HG02938 (cell line): ENCODE results near the gene TP53RK.
"Not testable (repeated sequence)": the region's sequence is repeated elsewhere in the genome, so short reads cannot be mapped to it uniquely, and the experiment has no call there.

Source experiments
- ATAC-seq: cut with Tn5 transposase; IDR thresholded peaks from one replicate; pipeline ENCODE4 v1.9.1; 2021; ENCODE audit warnings: mild to moderate bottlenecking, moderate library complexity; ENCODE audit not compliant: unreplicated experiment

TP53RK gene

DNA sequence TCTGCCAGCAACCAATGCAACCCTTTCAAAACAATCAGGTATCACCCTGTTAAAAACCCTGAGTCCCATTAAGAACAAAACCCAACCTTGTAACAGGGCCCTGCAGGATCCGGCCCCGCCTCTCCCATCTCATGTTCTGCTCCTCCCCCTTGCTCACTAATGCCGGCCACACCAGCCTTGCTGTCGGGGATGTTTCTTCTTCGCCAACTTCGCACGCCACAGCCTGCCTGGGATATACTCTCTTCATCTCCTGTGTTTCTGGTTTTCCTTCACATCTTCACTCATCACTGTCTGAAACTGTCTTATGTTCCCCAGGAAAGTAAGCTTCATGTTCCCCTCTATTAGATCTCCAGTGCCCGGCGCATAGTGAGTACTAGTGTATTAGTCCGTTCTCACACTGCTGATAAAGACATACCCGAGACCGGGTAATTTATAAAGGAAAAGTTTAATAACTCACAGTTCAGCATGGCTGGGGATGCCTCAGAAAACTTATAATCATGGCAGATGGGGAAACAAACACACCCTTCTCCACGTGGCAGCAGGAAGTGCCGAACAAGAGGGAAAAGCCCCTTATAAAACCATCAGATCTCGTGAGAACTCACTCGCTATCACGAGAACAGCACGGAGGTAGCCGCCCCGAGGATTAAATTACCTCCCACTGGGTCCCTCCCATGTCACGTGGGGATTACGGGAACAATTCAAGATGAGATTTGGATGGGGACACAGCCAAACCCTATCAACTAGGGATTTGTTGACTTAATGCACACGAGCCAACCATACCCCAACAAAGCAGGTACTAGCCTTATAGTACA is 5.1 kb downstream of the TP53RK start:
- no peak for ATAC-seq

DNA sequence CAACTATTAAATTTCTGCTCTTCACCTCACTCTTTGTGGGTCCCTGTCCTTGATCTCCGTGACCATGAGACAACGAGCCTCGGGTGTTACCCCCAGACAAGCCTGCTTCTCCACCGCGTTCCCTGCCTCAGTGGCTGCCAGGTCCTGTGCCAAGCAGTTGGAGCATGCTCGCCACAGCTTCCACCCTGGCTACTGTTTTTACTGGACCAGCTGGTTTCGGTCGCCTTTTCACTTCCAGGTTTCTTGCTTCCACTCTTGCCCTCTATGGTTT is 5.6 kb downstream of the TP53RK start:
- no peak for ATAC-seq

DNA sequence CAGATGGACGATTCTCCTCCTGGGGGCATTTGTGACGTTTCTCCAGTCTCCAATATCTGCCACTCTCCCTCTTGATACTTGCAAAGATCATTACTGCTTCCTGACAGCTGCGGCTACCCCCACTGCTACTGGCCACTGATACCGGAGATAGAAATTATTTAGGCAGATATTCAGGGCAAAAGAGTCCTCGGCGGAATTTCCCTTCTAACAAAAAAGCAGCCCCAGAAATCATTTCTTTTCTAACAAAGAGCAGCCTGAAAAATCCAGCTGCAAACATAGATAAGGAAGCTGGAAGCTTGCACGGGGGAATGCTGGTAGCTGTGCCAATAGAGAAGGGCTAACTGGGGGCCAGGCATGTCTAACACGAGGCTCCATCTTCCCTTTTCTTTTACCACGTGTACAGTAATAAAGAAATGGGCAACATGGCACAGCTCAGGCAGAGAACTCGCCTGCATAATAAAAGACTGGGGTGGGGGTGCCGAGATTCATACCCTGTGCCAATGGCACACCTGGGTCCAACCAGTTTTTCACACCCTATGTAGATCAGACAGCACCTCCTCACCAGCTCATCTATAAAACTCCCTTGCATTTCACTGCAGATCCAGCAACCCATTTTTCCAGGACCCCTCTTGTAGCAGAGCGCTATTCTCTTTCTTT is 6.1 kb downstream of the TP53RK start:
- ATAC-seq: no peak

DNA sequence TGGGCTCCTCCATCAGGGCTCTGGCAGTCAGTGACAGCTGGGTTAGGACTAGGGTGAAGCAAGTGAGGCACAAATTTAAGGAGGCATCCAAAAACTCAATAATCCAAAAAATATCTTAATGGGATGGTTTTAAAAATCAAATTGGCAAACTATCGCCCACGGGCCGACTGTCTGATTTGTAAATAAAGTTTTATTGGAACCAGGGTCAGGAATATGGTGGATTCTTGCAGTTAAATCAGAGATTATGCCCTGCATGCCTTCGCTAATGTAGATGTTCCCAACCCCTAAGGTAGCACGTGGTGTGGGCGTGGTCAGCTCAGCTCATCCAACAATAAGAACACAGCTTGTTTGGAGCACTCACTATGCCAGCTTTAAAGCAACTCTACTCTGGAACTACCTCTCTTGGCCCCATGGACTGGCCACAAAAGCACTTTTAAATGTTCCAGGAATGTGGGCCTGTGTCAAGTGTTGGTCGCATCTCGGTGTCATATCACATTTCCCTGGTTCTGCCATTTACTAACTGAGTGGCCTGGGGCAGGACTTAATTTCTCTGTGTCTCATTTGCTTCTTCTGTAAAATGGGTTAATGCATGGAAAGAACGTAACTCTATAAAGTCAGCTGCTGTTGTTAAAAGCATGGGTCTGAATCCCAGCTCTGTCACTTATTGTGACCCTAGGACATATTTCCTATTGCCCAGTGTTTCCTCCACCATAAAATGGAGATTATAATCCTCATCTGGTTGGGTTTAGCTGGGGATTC is 7.0 kb downstream of the TP53RK start:
- ATAC-seq: no peak

DNA sequence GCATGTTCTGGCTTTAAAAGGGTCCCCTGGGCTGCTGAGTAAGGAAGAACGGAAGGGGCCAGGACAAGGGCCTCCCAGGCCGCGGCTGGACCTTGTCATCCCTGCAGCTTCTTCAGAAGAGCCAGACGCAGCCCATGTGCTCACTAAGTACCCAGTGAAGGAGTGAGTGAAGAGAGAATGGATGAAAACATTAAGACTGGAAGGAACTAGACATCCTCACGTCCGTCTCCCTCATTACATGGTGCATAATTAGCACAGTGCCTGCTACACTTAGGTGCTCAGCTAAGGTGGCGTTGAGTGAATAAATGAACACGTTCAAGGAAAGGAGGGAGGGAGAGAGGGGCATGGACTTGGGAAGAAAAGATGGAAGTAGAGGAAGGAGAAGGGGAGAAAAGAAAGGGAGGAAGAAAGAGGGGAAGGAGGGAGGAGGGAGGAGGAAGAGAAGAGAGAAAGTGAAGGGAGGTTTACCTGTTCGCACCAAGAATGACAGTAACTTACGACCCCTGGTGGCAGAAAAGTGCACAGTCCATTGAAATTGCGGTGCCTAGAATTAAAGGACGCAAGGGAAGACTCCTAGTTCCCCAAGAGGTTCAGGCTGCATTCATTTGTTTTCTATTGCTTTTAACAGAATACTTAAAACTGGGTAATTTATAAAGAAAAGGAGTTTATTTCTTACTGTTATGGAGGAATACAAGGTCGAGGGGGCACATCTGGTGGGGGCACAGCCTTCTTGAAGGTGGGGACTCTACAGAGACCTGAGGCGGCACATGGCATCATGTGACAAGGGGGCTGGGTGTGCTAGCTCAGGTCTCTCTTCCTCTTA is 8.0 kb downstream of the TP53RK start:
- ATAC-seq: no peak

DNA sequence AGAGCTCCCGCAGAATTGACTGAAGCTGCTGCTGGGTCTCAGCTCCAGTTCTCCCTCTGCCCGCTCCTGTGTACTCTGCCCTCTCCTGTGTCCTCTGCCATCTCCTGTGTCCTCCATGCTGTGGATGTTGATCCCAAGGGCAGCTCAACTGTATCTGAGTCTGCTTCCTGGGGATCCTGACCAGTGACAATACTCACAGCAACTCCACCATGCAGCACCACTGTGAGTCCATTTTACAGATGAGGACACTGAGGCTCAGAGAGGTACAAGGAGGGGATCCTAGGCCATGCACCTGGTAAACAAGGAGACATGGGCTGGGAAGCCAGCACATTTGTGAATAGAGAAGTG is 8.6 kb downstream of the TP53RK start:
- ATAC-seq: no peak

DNA sequence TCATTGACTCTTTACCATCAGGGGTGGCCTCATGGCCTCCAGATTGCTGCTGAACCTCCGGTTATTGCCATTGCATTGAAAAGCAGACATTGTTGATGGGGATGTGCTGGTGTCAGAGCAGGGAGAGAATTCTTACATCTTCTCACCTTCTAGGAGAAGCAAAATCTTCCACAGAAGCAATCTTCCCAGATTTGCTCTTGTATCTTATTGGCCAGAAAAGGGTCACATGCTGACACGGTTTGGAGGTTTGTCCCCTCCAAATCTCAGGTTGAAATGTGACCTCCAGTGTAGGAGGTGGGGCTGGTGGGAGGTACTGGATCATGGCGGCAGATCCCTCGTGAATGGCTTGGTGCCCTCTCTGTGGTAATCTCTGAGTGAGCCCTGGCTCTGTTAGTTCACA is 10.7 kb downstream of the TP53RK start:
- no peak for ATAC-seq

DNA sequence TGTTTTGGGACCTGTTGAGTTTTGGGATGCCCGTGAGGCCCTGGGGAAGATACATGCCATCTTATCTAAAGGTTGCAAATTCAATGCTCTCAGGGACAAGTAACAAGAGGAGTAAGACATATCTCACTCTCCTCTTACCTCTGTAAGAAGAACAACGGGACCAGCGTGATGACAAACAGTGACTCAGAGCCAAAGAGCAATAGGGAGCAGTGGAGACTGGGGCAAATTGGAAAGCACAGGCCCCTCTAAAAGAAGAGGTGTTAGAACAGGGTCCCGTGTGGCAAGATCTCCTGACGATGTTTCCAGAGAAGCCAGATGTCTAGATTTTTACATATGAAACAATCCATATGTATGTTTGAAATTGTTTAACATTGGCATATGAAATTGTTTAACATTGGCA is 11.6 kb downstream of the TP53RK start:
- ATAC-seq: no peak

DNA sequence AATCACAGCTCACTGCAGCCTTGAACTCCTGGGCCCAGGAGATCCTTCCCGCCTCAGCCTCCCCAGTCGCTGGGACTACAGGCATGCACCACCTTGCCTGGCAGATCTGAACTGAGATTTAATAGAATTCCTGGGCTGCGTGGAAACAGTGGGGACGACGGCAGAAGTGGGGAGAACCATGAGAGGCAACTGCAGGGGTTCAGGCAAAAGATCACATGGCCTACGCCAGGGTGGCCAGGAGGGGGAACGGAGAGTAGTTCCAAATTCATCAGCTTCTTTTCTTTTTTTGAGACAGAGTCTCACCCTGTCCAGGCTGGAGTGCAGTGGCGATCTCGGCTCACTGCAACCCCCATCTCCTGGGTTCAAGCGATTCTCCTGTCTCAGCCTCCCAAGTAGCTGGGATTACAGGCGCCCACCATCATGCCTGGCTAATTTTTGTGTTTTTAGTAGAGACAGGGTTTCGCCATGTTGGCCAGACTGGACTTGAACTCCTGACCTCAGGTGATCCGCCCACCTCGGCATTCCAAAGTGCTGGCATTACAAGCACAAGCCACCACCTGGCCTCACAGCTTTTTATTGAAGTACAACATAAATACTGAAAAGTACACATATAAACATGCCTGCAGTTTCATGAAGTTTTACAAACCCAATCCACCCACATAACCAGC is 12.5 kb downstream of the TP53RK start:
- ATAC-seq: not testable (repeated sequence)

DNA sequence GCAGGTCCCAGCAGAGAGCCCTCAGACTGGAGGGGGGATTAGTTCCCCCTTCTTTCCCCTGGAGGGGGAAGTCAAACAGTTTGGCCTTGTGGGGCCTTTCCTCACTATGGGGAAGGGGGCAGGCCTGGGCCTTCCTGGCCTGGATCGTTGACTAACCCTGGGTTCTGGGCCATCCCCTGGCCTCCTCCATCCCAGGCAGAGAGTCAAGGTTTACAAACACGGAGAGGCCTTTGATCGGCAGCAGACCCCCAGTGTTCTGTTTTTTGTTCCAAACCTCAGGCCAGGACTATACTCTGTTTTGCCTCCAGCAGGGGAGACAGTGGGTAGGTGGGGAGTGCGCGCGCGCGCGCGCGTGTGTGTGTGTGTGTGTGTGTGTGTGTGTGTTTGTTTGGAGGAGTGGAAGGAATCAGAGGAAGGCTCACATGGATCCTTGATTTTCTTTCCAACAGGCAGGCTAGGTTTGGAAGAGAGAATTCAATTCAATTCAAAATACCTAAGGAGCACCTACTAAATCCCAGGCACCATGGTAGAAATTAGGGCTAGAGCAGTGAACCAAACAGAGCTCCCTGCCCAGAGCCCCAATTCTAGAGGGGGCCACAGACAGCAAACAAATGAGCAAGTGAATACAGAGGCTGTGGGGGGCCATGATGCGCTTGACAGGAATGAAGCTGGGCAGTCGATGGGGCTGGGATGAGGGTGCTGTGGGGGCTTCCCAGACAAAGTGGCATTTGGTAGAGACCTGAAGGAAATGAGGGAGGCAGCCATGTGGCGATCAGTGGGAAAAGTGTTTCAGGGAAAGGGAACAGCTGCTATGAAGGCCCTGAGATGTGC is 14.8 kb downstream of the TP53RK start:
- no peak for ATAC-seq

DNA sequence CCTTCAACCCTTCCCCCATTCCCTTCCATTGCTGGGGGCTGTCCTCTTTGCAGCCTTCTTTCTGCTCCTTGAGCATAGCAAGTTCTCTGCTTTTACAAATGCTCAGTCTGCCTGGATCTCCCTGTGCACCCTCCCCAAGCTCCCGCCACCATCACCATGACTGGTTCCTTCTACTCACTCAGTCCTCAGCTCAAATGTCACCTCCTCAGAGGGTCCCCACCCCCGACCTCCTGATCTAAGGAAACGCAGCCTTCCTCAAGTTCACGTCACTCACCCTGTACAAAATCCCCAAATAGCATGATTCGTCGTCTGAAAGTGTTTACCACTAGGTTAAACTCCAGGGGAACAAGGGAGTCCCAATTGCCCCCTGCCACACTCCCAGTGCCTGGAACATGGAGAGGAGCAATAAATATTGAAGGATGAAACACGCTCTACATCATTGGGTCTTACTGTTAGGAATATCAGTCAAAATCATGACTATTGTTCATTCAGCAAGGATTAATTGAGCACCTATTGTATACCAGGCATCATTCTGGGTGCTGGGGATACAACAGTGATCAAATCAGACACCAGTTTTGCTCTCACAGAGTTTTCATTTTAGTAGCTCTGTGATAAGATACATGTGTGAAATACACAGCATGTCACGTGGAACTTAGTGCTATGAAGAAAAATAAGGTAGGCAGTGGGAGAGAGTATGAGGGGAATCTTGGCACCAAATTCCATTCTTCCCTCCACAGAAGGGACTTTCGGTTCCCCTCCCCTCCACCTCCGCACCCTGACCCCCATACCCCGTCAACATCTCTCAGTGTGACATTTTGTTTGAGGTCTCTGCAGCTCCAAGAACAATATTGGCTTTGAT is 15.6 kb downstream of the TP53RK start:
- ATAC-seq: no peak

DNA sequence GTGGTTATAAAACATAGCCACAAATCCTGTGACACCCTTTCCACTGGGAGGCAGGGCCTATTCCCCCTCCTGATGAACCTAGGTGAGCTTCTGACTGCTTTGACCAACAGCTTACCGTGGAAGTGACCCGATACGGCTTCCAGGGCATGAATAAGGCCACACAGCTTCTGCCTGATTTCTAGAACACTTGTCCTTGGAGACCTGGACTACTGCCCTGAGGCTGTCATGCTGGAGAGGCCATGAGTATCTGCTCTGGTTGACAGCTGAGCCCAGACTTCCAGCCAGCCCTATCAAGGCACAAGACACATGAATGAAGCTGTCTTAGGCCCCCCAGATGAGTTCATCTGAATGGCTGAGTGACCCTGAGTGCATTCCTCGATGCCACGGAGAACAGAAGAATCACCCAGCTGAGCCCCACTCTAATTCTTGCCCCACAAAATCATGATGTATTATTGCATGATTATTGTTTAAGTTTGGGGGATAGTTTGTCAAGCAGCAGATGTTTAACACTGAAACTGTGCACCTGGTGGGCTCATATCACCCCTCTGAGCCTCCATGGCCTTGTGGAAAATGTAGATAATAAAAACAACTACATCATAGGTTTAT is 16.6 kb downstream of the TP53RK start:
- no peak for ATAC-seq

DNA sequence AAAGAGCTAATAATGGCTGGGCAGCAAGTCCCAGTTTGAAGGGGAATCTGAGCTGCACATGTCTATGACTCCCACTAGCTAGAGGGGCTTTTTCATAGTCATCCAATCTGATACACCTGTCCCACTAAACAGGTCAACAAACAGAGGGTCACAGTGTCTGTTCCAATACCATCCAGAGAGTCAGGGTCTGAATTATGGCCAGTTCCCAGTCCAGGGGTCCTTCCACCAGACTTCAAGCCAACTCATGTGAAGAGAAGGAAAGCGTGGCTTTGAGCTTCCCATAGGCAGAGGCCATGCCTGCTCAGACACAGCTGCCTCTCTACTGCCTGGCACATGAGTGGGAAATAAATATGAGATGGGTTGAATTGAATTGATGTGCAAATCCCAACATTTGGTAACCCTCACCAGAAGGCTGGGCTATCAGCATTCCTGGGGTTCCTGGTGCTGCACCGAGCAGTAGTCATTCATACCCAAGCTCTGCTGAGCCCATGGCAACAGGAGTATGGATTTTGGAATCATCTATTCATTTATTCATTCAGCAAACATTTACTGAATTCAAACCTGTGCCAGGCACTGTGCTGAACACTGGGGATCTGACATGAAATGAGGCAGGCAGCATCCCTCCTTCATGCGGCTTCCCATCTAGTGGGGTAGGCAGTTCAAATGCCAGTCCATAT is 17.2 kb downstream of the TP53RK start:
- ATAC-seq: no peak

DNA sequence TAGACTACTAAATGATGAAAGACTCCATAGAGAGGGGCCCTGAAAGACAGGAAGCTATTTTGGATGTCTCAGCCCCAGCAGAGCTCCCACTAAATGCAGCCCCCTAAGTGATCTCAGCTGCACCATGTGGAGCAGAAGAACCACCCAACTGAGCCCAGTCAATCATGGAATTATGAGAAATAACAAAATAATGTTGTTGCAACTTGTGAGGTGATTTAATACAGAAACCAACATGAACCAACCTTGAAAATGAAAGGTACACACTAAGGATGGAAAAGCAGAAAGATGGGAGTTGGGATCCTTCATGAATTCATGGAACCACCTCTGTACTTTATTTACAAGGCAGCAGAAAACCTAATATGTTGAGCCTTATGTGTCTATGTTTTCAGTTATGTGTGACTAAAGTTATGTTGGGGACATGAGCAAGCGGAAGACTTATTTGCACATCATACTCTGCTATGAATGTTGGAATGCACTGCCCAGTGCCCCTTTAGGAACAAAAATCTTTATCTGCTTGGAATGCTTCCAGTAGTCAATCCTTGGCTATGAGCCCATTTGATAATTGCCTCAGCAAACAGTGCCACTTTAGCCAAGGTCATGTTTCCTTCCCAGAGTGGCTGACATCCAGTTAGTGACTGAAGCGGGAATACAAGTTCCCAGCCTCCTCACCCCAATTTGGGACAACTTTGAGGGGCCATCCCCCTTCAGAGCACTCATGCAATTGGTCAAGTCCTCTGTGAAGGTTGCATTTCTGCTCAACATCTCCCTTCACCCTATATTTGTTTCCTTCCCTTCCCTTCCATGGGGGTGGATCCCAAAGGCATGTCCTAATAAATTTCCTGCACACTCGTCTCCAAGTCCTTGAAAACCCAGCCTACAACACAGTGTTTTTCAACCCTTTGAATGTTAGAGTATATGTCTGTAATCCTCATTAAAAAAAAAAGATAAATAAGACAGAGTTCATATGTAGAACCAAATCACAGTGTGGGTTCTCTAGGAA is 18.4 kb downstream of the TP53RK start:
- no peak for ATAC-seq

DNA sequence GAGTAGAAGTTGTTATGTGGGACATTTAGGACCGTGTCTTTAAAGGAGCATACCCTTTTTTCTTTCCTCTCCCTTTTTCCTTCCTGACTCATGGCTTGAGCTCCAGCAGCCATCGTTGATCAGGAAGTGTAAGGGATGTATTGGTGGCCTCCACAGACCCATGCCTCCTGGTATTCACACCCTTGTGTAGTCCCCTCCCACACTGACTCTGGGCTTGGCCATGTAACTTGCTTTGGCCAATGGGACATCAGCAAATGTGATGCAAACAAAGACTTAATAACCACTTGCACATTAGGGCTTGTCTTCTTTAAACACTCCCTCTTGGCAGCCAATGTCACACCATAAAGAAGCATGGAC is 19.0 kb downstream of the TP53RK start:
- no peak for ATAC-seq

DNA sequence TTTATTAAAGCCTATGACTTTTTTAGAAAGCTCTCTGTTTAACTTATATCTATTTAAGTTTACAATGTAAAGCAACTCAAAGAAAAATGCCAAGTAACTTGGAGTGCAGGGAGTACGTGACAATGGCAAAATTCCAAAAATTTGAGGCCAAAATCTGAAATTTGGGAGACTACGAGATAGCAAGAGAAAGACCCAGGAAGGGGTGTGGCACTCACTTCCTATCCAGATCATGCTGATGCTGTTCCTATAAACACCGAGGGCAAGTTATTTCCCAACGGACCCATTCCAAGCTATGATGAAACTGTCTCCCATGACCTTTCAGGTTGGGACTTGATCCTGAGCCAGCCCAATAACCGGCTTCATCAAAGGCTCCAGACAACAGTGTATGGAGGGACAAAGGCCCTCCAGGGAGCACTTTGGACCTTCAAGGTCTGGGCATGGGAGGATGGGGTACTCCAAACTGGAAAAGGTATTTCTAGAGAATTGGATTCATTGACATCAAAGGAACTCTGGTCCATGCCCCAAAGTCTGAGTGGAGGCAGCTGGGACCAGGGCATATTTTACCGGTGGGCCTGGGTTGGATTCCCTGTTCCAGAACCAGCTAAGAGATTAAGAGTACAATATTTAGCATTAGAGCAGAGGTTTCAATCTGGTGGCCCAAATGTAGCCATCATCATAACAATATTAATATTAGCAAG is 22.3 kb downstream of the TP53RK start:
- ATAC-seq: no peak
